Testis (tissue), 2 donors: Measurements from ENCODE around the gene TOX4.

Experiments
- CTCF ChIP-seq, 3 experiments: fragments of 450-650 bp in 2 of 3; fragments of 200-600 bp in 1 of 3; sonication (generic) in 1 of 3; IDR thresholded peaks; one replicate each; pipeline ENCODE4 v1.5.1; 2016 to 2019; ENCODE audit warnings: antibody characterized with exemption in 3 of 3, mild to moderate bottlenecking in 2 of 3, moderate library complexity in 1 of 3
- POLR2A ChIP-seq: fragments of 450-650 bp; IDR thresholded peaks from one replicate; pipeline ENCODE4 v1.6.1; 2017; ENCODE audit warnings: antibody characterized with exemption, mild to moderate bottlenecking, moderate library complexity

DNA sequence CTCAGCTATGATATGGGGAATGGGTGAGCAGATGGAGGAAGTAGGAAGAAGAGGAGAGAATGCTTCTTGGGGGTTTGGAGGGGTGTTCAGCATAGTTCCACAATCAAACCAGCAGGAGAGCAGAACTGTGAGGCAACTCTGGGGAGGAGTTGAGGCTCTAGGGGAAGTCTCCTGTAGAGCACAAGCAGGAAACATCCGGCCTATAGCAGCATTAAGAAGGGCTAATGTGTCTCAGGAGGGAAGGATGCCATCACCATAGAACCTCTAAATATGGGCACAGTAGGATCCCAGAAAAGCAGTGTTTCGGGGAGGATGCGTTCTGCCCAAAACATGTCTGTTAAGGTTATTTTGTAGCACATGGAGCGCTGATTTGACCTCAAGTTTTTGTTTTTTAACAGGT lies 57.6 kb downstream of the TOX4 start:
- TF ChIP-seq CTCF (IDR thresholded peaks at IDR 0.05) (no peak), POLR2A (no peak)
